T-helper 22 cell (primary cell): ENCODE data around the gene TM2D1.

Experiments used
- DNase-seq: peaks from one replicate; pipeline ENCODE4 v3.0.0-alpha.2; 2020; ENCODE audit warnings: low read depth

Gene TM2D1

DNA sequence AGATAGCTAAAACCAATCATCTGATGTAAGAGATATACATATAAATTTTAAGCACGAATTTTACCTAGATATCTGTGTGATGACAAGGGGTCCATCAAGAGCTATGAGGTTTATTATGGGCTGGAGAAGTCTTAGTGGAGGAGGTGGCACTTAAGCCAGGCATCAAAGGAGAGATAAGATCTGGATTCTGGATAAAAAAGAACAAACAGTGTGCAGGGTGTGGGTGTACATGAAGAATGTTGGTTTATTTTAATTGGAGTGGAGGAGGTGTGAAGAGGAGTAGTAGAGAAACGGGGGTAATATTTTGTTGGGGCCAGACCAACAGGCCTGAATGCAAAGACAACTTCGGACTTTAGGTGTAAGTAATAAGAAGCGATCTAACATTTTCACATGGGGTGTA, 80.6 kb downstream of the TM2D1 start:
- DNase-seq, result no peak

DNA sequence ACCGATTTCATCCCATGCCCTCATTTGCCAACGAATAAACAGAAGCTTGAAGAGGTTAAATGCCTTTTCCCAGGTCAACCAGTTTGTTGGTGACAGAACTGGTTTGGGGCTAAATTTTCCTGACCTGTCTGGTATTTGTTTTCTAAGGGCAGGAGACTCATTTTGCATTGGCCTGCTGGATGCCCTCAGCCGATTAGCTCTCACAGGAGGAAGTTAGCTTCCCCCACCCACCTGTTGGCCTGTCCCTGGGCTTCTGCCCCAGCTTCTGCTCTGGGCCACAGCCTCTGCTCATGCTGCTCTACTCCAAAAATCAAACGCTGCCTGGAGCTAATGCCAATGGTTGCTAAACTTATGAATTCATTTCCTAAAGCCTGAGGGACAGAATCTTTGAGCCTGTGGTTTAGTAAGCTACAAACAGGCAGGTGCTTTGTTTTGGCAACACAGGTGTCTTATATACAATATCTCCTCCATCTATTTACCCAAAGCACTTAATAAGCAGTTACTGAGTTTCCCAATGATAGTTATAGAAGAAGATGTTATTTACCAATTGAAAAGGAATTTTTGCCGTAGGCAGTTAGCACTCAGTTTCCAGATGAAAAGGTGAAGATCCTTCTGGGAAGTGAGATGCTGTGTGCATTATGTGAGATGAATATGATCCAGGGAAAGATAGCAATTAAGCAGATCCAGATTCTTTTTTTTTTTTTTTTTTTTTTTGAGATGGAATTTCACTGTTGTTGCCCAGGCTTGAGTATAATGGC, 82.3 kb downstream of the TM2D1 start:
- no peak for DNase-seq

DNA sequence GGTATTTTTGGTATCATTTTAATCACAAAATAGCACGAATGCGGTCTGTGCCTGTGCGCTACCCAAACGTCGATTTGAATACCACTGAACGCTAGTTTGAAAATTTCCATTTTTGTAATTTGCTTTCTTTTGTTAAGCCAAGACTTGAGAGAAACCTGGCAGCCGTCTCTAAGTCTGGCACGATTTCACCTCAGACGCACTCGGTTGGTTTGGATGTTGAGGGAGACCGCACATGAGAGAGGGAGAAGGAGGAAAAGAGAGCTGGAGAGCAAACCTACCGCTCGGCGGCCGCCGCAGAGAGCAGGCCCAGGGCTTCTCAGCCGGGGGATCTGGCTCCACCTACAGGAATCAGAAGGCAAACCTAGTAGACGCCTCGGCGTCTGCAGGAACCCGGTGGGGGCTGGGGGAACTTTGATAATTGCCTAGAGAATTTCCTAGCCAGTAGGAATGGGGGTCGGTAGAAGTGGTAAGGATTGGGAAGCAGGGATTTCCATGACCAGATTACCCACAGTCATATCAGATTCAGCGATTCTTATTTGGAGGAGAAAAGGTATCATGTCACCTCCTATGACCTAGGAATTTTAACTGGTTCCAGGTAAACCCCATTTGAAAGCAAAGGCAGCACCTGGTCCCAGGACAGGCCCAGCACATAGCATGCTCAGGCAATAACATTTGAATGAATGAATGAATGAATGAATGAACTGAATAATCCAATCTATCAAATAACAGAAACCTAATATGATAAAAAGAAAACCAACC, 83.2 kb downstream of the TM2D1 start:
- DNase-seq, result no peak

DNA sequence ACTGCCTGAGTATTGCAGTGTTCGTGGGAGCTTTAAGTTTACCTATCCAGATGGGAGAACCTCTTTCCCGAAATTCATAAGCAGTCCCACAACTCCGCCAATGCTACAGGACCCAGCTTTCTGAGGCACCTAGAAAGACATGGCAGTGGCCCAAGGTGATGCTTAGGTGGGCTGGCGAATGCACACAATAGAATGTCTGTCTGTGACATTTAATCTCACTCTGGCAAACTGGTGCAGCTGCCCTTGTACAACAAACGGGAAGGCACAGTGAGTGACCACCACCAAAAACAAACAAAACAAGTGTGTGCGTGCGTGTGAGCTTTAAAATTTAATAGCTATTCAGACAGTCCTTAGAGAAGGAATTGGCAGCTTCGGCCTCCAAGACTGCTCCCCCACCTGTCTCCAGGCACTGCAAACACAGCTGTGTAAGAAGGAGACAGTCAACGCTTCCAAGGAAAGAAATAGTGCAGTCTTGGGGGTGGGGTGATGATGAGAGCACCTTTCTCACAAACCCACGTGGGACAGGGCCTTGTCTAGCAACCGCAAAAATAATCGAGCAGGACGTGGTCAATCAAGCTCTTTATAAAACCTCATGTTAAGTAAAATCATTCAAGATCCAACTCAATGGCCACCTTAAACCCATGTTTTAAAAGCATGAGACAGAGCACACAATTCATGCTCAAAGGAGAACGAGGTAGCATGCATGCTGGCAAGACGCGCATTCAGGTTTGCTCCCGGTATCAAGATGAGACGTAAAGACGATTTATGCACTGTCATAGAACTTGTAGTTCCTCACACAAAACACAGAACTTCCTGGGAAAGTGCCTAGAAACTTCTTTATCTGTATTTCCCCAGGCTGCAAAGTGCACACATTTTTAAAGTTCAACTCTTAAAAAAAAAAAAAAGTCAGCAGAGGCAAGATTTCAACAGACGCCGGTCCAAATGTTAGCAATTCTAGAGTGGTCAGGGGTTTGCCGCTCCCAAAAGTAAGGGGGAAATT, 84.1 kb downstream of the TM2D1 start:
- no peak for DNase-seq

DNA sequence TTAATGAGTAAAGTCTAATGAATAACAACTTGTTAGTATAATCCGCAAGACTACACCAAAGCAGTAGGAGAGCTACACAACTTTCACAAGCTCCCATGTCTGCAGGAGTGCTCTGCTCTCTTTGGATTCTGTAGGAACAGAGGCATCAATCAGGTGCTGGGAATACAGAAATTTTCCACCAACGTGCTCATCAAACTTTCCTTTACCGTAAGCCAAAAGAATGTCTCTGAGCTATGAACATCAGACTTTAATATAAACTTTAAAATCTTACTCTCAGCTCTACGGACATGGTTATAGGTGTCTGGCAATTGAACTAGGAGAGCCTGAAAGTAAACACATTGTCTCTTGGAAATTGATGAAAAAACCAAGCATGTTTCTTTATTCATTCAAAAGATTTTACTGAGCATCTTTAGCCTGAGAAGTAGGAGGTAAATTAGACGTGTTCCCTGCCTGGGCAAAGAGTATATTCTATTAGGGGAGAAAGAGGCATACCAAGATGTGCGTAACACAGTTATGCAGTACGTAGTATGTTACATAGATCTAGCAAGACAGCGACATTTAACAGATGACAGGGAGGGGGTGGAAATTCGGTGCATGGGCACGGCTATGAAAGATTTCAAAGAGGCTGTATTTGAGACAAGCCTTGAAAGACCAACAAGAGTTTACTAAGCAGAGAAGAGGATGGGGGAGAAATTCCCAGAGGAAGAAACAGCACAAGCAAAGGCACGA, 85.2 kb downstream of the TM2D1 start:
- no peak for DNase-seq

DNA sequence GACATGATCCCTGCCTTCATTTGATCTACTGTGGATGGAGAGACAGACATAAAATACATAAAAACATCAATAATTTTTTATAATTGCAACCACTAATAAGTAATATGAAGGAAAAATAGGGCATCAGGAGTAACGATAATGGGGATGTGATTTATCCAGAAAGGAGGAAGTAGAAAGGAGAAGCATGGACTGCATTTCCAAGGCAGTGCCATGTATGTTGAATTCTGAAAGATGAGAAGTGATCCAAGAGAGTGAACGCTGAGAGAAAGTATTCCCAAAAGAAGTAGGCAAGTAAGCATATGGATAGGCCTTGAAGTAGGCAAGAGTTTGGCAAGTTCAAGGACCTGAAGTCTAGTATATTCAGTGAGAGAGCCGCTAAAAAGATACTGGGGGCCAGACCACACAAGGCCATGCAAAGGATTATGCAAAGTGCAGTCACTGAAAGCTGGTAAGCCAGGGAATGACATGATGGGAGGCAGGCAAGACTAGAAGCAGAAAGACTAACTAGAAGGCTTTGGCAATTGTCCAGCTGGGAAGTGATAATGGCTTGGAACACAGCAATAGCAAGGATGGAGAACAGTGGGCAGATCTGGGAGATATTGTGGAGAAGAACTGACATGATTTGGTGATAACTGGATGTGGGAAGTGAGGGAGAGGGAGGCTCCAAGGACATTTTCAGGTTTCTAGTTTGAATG, 85.9 kb downstream of the TM2D1 start:
- no peak for DNase-seq

DNA sequence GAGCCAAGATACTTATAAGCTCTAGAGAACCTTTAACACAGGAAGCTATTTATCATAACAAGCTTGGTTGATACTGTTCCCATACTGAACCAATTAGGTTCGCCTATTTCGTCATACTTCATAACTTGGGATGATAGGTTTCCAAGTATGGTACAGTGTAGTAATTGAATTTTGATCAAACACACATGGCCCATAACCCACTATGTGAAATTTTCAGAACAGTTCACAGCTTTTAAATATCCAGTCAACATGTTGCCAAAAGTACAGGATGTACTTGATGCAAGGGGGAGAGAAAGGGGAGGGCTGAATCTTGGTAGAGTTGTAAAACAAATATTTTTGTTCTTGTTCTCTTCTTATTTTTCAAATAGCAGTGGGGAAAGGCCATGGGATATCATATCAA, 86.6 kb downstream of the TM2D1 start:
- no peak for DNase-seq

DNA sequence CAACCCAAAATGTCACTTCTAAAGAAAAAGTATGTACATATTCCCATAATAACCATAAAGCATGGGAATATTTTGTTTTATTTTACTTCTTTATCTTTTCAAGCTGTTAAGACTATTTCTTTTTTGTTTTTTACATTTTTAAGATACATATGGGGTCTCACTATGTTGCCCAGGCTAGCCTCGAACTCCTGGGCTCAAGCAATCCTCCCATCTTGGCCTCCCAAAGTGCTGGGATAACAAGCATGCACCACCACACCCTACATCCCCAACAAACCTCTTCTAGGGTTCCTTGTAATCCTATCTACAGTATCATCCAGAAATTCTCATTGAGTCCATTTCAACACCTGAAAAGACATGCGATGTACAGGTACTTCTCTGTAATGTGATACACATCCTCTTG, 87.5 kb downstream of the TM2D1 start:
- no peak for DNase-seq

DNA sequence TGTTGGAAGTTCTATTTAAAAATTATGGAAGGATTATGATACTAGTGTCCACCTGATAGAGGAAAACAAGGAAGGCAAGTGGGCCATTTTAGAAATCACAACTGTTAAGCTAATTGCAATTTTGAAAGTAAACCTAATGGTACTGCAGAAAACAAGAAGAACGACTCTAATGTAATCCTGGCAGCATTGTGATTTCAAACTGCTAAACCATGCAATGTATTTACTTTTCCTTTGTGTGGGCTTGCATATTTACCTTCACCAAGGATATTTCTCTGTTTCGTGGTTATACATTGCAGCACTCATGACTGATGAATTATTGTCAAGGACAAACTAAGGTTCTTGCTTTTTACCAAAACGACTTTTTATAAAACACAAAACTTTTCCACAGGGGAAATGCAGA, 88.1 kb downstream of the TM2D1 start:
- no peak for DNase-seq

DNA sequence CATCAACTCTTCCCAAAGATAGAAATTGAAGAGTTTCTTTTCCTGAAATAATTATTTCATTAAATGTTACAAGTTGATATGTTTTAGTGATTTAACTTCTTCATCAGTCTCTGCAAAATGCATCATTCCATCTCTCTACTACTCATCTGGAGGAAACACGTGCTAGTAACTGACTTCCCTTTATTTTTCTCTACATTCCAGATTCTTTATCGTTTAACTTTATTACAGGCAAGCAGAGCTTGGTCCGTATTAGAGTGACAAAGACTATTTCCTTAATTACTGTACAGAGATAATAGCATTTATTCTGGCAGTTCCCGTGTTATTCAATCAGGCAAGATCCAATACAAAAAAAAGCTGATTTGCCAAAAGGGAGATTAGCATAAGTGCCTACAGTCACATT, 88.6 kb downstream of the TM2D1 start:
- DNase-seq, result no peak

DNA sequence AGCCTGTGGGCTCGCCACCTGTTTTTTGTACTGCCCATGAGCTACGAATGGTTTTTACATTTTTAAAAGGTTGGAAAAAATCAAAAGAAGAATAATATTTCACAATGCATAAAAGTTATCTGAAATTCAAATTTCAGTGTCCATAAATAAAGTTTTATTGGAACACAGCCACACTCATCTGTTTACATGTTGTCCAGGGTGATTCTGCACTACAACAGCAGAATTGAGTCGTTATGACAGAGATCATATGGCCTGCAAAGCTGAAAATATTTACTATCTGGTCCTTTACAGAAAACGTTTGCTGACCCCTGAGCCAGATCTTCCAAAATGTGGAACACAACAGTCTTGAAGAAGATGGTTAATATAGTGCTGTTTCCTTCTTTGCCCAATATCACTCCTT, 89.4 kb downstream of the TM2D1 start:
- DNase-seq, result no peak

DNA sequence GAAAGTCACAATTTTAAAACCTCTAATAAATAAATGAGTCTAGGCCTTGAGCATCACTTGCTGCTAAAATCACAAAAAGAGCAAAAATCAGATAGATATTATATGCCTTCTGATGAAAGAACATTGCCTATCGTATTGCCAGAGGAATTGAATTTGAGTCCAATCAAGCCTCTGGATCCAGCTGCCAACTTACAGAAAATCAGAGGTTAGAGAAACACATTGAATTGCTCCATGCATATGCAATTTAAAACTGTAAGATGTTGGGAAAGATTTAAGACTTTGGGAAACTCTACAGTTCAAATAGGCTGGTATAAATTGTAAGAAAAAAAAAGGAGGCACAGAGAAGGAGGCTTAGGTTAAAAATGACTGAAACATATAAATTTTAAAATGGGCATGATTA, 93.5 kb downstream of the TM2D1 start:
- no peak for DNase-seq
